SKM-1 treated with dmso at 0.1 percent for 144 hours (cell line): ENCODE results near the gene SLC37A2.
"Not testable (repeated sequence)": the region's sequence is repeated elsewhere in the genome, so short reads cannot be mapped to it uniquely, and the experiment has no call there.

Experiments used
- DNase-seq: peaks from one replicate; lab custom pipeline; 2025; ENCODE audit not compliant: unreplicated experiment; lab: John Stamatoyannopoulos, UW

Gene SLC37A2

GRCh38 chr11:125062931-125063428, at the start of gene SLC37A2:
Gene SLC37A2, plus strand, starts transcription at chr11:125063305. Its CDS starts 63 bp downstream, at chr11:125063368.
- peak; percentile 55 for DNase-seq

- no peak for DNase-seq
These were observed 46.7 kb upstream of the SLC37A2 start for GRCh38 chr11:125016413-125016812.

- DNase-seq, result no peak
These were observed 42.8 kb upstream of the SLC37A2 start for GRCh38 chr11:125020342-125020741.

- no peak for DNase-seq
These were observed 40.6 kb upstream of the SLC37A2 start for GRCh38 chr11:125022551-125022950.

DNA sequence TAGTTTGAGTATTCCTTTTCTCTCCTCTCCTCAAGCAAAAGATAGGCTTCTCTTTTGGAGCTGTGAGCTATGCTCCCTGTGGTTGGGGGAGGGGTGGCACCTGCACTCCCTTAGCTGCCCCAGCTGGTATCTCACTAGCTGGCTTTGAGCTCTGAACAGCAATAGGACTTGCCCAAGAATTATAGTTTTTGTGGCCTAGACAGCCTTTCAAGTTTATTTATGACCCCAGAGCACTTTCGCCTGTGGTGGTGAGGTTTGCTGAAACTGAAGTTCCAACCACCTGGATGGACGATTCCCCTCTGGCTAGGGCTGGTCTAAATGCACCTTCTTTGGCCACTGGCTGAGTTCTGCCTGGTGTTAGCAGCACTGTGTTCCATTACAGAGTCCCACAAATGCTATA, 37.1 kb upstream of the SLC37A2 start:
- DNase-seq, result no peak

DNA sequence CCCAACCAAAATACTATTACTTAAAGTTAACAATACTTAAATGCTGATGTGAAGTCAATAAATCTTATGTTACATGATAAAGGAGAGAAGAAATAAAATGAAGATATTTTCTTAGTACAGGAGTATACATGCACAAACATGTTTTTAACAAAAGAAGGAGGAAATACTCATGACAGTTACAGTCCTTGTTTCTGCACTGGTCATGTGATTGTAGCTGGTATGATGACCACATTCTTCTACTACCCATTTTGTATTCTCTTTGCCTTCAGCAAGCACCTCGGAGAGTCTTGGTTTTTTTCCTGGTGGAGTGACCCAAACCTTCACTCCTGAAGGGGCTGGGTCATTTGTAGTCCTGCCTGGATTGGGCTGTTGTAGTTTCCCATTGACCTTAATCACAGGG, 33.7 kb upstream of the SLC37A2 start:
- not testable (repeated sequence) for DNase-seq

DNA sequence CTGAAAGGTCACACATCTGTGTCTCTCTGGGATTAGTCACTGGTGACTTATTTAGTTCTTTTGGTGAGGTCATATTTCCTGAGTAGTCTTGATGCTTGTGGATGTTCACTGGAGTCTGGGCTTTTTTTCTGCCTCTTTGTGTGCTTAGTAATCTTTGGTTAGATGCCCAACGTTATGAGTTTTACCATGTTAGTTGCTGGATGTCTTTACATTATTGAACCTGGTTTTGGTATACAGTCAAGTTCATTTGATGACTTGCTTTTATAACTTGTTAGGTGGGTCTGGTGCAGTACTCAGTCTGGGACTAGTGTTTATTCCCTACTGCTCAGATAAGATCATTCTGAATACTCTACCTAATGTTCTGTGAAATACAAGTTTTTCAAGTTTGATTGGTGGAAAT, 26.2 kb upstream of the SLC37A2 start:
- DNase-seq, result no peak

GRCh38 chr11:125049164-125049792, 13.8 kb upstream of the SLC37A2 start:
- no peak for DNase-seq

DNA sequence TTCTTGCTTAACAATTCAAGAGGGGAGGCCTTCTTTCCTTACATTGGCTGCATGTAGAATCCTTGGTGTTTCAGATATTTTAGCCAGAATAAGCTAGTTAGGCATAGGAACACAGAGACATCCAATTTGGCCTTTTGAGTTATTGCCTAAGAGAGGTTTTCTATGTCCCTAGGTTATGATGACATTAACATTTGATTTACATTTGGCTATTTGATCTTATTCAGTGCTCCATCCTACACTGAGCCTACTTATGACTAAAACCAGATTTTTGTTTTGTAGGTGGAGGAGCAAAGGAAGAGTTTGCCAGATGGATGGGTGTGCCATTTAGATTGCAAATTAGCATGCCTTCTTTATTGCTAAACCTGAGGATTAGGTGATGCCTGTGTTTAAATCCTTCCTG, 11.1 kb upstream of the SLC37A2 start:
- no peak for DNase-seq

GRCh38 chr11:125053167-125053566, 9.9 kb upstream of the SLC37A2 start:
- no peak for DNase-seq

- DNase-seq, result no peak
These were observed 7.9 kb upstream of the SLC37A2 start for GRCh38 chr11:125055107-125055715.

DNA sequence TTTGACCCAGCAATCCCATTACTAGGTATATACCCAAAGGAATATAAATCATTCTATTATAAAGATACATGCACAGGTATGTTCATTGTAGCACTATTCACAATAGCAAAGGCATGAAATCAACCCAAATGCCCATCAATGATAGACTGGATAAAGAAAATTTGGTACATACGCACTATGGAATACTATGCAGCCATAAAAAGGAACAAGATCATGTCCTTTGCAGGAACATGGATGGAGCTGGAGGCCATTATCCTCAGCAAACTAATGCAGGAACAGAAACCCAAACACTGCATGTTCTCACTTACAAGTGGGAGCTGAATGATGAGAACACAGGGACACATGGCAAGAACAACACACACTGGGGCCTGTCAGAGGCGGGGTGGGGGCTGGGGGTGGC, 7.0 kb upstream of the SLC37A2 start:
- DNase-seq, result not testable (repeated sequence)

DNA sequence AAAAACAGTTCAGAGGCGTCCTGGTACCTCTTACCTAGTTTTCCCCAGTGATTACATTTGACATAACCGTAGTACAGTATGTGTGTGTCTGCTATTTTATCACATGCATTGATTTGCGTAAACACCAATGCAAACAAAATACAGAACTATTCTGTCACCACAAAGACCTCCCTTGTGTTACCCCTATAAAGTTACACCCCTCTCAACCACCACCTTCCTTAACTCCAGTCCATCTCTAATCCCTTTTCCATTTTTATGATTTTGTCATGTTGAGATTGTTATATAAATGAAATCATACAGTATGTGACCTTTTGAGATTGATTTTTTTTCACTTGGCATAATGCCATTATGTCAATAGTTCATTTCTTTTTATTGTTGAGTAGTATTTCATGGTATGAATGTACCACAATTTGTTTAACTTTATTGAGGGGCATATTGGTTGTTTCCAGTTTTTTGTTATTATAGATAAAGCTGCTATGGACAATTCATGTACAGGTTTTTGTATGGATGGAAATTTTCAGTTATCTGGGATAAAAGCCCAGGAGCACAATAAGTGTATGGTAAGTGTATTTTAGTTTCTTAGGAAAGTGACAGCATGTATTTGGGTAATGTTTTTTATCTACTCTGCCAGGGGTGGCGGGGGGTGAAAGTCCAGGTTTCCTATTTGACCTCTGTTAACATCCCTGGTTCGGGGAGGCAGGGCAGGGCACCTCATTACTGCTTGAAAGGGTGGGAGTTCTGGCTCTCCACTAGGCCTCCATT, 6.0 kb upstream of the SLC37A2 start:
- DNase-seq, result no peak

DNA sequence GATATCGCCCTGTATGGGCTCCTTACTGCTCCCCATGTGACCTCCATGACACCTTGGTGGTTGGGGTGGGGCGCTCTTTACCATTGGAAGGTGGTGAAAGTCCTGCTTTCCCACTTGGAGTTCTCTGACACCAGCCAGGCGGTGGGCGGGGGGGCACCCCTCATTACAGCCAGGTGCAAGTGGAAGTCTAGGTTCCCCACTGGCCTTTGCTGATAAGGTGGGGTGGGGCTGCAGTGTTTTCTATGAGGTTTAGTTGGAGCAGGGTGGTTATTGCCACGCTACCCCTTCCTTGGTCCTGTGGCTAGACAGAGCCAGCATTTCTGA, 5.5 kb upstream of the SLC37A2 start:
- no peak for DNase-seq

GRCh38 chr11:125061281-125061680, 1.8 kb upstream of the SLC37A2 start:
- no peak for DNase-seq

DNA sequence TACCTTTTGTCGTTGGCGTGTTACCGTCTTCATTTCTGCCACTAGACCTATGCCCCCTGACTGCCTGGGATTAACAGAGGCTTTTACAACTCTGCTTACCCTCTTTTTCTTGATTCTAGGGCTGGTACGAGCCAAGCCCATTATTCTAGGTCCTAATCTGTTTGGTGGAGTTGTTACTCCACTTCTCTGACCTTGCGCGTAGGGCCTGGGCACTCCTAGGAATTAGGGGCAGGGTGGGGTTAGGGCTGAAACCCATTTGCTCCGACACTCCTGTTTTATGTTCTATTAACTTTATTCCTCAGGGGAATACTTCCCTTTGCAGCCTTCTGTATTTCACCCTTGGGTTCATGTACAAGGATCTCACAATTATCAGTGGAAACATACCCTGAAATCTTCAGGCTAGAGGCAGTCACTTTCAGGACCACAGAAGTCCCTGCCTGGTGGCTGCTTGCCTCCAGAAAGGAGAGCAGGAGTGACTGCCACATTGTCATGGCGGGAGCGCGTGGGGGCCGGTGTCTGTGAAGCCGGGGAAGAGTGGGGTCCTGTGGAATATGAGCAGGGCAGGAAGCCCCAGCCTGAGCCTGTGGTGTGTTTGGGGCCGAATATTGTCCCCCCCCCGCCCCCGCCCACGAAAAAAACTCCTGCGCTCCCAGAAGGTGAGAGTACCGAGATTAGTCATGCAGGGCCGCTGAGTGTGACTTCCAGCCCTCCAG, 731 bp upstream of the SLC37A2 start:
- DNase-seq, result no peak

- DNase-seq, result peak; percentile 3
These were observed 431 bp downstream of the SLC37A2 start for GRCh38 chr11:125063429-125064043.

DNA sequence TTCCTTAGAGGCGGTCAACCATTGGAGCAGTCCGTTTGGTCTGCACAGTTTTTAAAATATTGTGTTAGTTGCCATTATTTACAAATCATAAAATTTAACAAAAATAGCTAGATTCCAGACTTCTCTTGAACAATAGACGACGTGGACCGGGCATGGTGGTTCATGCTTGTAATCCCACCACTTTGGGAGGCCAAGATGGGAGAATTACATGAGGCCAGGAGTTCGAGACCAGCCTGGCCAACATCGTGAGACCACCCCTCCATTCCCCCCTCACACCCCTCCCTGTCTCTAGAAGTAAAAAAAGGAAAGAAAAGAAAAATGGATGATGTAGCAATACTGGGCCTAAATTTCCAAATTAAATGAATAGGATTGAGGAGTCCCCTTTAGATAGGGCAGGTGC, 965 bp downstream of the SLC37A2 start:
- no peak for DNase-seq

- DNase-seq, result no peak
These were observed 5.3 kb downstream of the SLC37A2 start for GRCh38 chr11:125068368-125068767.

GRCh38 chr11:125069008-125069407, 5.9 kb downstream of the SLC37A2 start:
- no peak for DNase-seq

DNA sequence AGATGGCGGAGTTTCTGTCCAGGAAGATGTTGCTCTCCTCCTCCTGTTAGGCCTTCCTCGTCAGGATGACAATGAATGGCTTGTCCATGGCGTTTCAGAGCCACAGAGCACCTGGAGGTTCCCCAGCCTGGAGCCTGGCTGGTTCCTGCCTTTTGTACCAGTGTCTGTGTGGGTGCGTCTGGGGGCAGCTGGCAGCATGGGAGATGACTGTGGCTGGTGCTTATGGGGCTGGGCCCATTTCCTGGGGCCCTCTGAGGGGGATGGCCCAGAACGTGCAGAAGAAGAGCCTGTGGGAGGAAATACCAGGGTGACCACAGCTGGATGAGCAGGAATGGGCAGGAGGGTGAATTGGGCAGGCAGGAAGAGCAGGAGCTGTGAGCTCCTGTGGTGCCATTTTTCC, 6.7 kb downstream of the SLC37A2 start:
- DNase-seq, result no peak
